Muscle of leg (tissue), 16 donors: ENCODE results near the gene SCYL3. TPM values are rescaled to one million over a fixed set of nuclear protein-coding genes. Genes with fewer than 3 reads are reported as not detected.

Experiments
- DNase-seq: peaks from one replicate; pipeline ENCODE4 v3.0.0; 2013
- H3K27ac ChIP-seq: one replicate; pipeline ENCODE4 v1.5.1; 2013; ENCODE audit warnings: mild to moderate bottlenecking, low read length, control low read depth
- H3K27me3 ChIP-seq: one replicate; pipeline ENCODE4 v1.6.1; 2013; ENCODE audit warnings: low read length; ENCODE audit not compliant: control insufficient read depth, insufficient read depth
- H3K36me3 ChIP-seq: one replicate; pipeline ENCODE4 v1.6.1; 2013; ENCODE audit warnings: low read length; ENCODE audit not compliant: control insufficient read depth, insufficient read depth
- H3K4me1 ChIP-seq: one replicate; pipeline ENCODE4 v1.6.1; 2013; ENCODE audit warnings: low read length; ENCODE audit not compliant: control insufficient read depth, insufficient read depth
- H3K4me3 ChIP-seq: one replicate; pipeline ENCODE4 v1.5.1; 2013; ENCODE audit warnings: low read length, control low read depth
- H3K9me3 ChIP-seq: replicated peaks from 2 replicates; pipeline ENCODE4 v1.6.1; 2013; ENCODE audit warnings: low read depth, low read length; ENCODE audit not compliant: control insufficient read depth
- WGBS: methylation state at CpG from one replicate; pipeline ENCODE4 v1.1.5; 2013; ENCODE audit warnings: missing lambda C conversion rate; ENCODE audit not compliant: insufficient coverage; 5-methylcytosine and 5-hydroxymethylcytosine counted together
- long read RNA-seq, 11 donors: transcript quantifications; one replicate each; lab custom pipeline, GENCODE V29; 2026
- polyA plus RNA-seq, 8 donors: library from polyadenylated mRNA; unstranded; fragments of 120-200 nt; gene quantifications; one replicate each; pipeline versions ENCODE4 v1.2.1 to v1.2.3, GENCODE V29; 2013; ENCODE audit warnings: inconsistent platforms in 1 of 8, low replicate concordance in 1 of 8; ENCODE audit not compliant: insufficient read length in 8 of 8, insufficient read depth in 1 of 8
- total RNA-seq: library from RNA; stranded (reverse); fragments of 120-200 nt; gene quantifications from one replicate; pipeline ENCODE4 v1.2.4, GENCODE V29; 2013

Gene SCYL3
- total RNA-seq, result 10.3 TPM
- polyA plus RNA-seq, result 1 to 10 TPM; 7.5 to 10.0 (median 8.5) TPM
- long read RNA-seq, donor 1, full-length matches to known transcripts, result 2 of 2 reads
- long read RNA-seq, donor 1, partial matches to known transcripts, result 0 of 2 reads
- long read RNA-seq, donor 1, other reads (novel, unspliced or antisense), result 0 of 2 reads
- long read RNA-seq, donor 2, result 0 reads
- long read RNA-seq, donor 3, full-length matches to known transcripts, result 3 of 3 reads
- long read RNA-seq, donor 3, partial matches to known transcripts, result 0 of 3 reads
- long read RNA-seq, donor 3, other reads (novel, unspliced or antisense), result 0 of 3 reads
- long read RNA-seq, donor 4, result 0 reads
- long read RNA-seq, donor 5, full-length matches to known transcripts, result 3 of 3 reads
- long read RNA-seq, donor 5, partial matches to known transcripts, result 0 of 3 reads
- long read RNA-seq, donor 5, other reads (novel, unspliced or antisense), result 0 of 3 reads
- long read RNA-seq, donor 6, result 0 reads
- long read RNA-seq, donor 7, result 0 reads
- long read RNA-seq, donor 8, result 0 reads
- long read RNA-seq, donor 9, partial matches to known transcripts, result 0 of 1 reads
- long read RNA-seq, donor 9, other reads (novel, unspliced or antisense), result 0 of 1 reads
- long read RNA-seq, donor 10, full-length matches to known transcripts, result 1 of 1 reads
- long read RNA-seq, donor 10, partial matches to known transcripts, result 0 of 1 reads
- long read RNA-seq, donor 10, other reads (novel, unspliced or antisense), result 0 of 1 reads
- long read RNA-seq, donor 11, full-length matches to known transcripts, result 1 of 1 reads
- long read RNA-seq, donor 11, partial matches to known transcripts, result 0 of 1 reads
- long read RNA-seq, donor 11, other reads (novel, unspliced or antisense), result 0 of 1 reads

- Histone ChIP-seq H3K36me3 (no peaks in the 10 kb centered on the region), H3K27ac (peak within 1 kb of the TSS; percentile 97), H3K4me3 (peak within 1 kb of the TSS; percentile 84), H3K27me3 (peaks cover 8% of the 10 kb centered on the region), H3K9me3 (no peaks in the 10 kb centered on the region), H3K4me1 (peaks cover 9% of the 10 kb centered on the region)
- 0% methylated on average over 41 of the region's 52 CpGs for WGBS
- peak; percentile 99 for DNase-seq
Observed at GRCh38 chr1:169893645-169894423, at the start of gene SCYL3. Gene SCYL3, minus strand, starts transcription at chr1:169893896. Its CDS starts 5,056 bp downstream, at chr1:169888840.

GRCh38 chr1:169941982-169942830 is 48.5 kb upstream of the SCYL3 start:
- DNase-seq, result peak; percentile 89
- WGBS, result no CpG with 5 or more reads among the region's 2 CpGs
- H3K4me1 ChIP-seq, result no peaks in the 10 kb centered on the region

GRCh38 chr1:169933984-169934725 is 40.5 kb upstream of the SCYL3 start:
- Histone ChIP-seq H3K4me1 (no peaks in the 10 kb centered on the region), H3K27me3 (no peaks in the 10 kb centered on the region), H3K36me3 (no peaks in the 10 kb centered on the region), H3K27ac (no peak overlapping the region), H3K4me3 (no peak overlapping the region), H3K9me3 (no peaks in the 10 kb centered on the region)
- no CpG with 5 or more reads among the region's 7 CpGs for WGBS
- DNase-seq, result peak; percentile 28

More at GRCh38 chr1:169941982-169942830, 48.5 kb upstream of the SCYL3 start:
- no peak overlapping the region for H3K27ac ChIP-seq
- H3K36me3 ChIP-seq, result peaks cover 2% of the 10 kb centered on the region
- no peaks in the 10 kb centered on the region for H3K27me3 ChIP-seq
- H3K9me3 ChIP-seq, result no peaks in the 10 kb centered on the region
- H3K4me3 ChIP-seq, result no peak overlapping the region

- H3K9me3 ChIP-seq, result no peaks in the 10 kb centered on the region
- peak; percentile 96 for DNase-seq
- H3K4me1 ChIP-seq, result no peaks in the 10 kb centered on the region
- H3K4me3 ChIP-seq, result no peak overlapping the region
- H3K27me3 ChIP-seq, result no peaks in the 10 kb centered on the region
- WGBS, result no CpG with 5 or more reads among the region's 1 CpG
- H3K36me3 ChIP-seq, result no peaks in the 10 kb centered on the region
- H3K27ac ChIP-seq, result no peak overlapping the region
Observed at GRCh38 chr1:169931795-169932231, 38.1 kb upstream of the SCYL3 start.

- H3K36me3 ChIP-seq, result no peaks in the 10 kb centered on the region
- DNase-seq, result no peak
- no peaks in the 10 kb centered on the region for H3K27me3 ChIP-seq
- no CpG with 5 or more reads among the region's 1 CpG for WGBS
- no peaks in the 10 kb centered on the region for H3K9me3 ChIP-seq
- no peaks in the 10 kb centered on the region for H3K4me1 ChIP-seq
- no peak overlapping the region for H3K4me3 ChIP-seq
- H3K27ac ChIP-seq, result no peak overlapping the region
Observed at GRCh38 chr1:169929210-169929526, 35.5 kb upstream of the SCYL3 start.

- Histone ChIP-seq H3K27me3 (no peaks in the 10 kb centered on the region), H3K4me1 (no peaks in the 10 kb centered on the region), H3K4me3 (no peak overlapping the region), H3K36me3 (no peaks in the 10 kb centered on the region), H3K9me3 (no peaks in the 10 kb centered on the region), H3K27ac (no peak overlapping the region)
- peak; percentile 78 for DNase-seq
- no CpG with 5 or more reads among the region's 6 CpGs for WGBS
Observed at GRCh38 chr1:169928438-169929209, 34.9 kb upstream of the SCYL3 start.

GRCh38 chr1:169925505-169926482 is 32.1 kb upstream of the SCYL3 start:
- Histone ChIP-seq H3K4me3 (no peak overlapping the region), H3K27ac (no peak overlapping the region), H3K9me3 (no peaks in the 10 kb centered on the region), H3K27me3 (no peaks in the 10 kb centered on the region), H3K36me3 (no peaks in the 10 kb centered on the region), H3K4me1 (no peaks in the 10 kb centered on the region)
- no peak for DNase-seq
- no CpG with 5 or more reads among the region's 3 CpGs for WGBS

- H3K4me3 ChIP-seq, result no peak overlapping the region
- no CpG with 5 or more reads among the region's 2 CpGs for WGBS
- DNase-seq, result no peak
- no peak overlapping the region for H3K27ac ChIP-seq
- no peaks in the 10 kb centered on the region for H3K36me3 ChIP-seq
- no peaks in the 10 kb centered on the region for H3K9me3 ChIP-seq
- no peaks in the 10 kb centered on the region for H3K4me1 ChIP-seq
- H3K27me3 ChIP-seq, result no peaks in the 10 kb centered on the region
Observed at GRCh38 chr1:169924829-169925228, 31.1 kb upstream of the SCYL3 start.
